Thoracic aorta (tissue), 2 donors: ENCODE results near the gene MED10. TPM values are rescaled to one million over a fixed set of nuclear protein-coding genes. Genes with fewer than 3 reads are reported as not detected.

Source experiments
- ATAC-seq: fragments of 150-250 bp; one replicate; pipeline ENCODE4 v1.8.0; 2017; ENCODE audit warnings: low read depth; ENCODE audit not compliant: insufficient number of reproducible peaks, low FRiP score
- DNase-seq: peaks from one replicate; pipeline ENCODE4 v3.0.0-alpha.2; 2020; ENCODE audit warnings: low spot score
- H3K27ac ChIP-seq, 2 donors: fragments of 200-600 bp; sonication (generic); 1 replicate in 1 of 2; 2 replicates in 1 of 2; pipeline ENCODE4 v1.5.1; 2016; ENCODE audit warnings: mild to moderate bottlenecking in 2 of 2, moderate library complexity in 2 of 2
- H3K27me3 ChIP-seq: fragments of 200-600 bp; sonication (generic); replicated peaks from 2 replicates; pipeline ENCODE4 v1.6.0; 2016; ENCODE audit warnings: mild to moderate bottlenecking; ENCODE audit not compliant: insufficient read depth
- H3K36me3 ChIP-seq: fragments of 200-600 bp; sonication (generic); one replicate; pipeline ENCODE4 v1.5.1; 2016
- H3K4me1 ChIP-seq, 2 donors: fragments of 200-600 bp; sonication (generic); 1 replicate in 1 of 2; 2 replicates in 1 of 2; pipeline versions ENCODE4 v1.5.1 to v1.6.0; 2016; ENCODE audit warnings: low read depth in 2 of 2, mild to moderate bottlenecking in 1 of 2; ENCODE audit not compliant: control insufficient read depth in 1 of 2
- H3K4me3 ChIP-seq: fragments of 200-600 bp; sonication (generic); 2 replicates; pipeline ENCODE4 v1.5.1; 2016; ENCODE audit warnings: mild to moderate bottlenecking
- H3K9me3 ChIP-seq: fragments of 200-600 bp; sonication (generic); 2 replicates; pipeline ENCODE4 v1.5.1; 2016
- CTCF ChIP-seq: fragments of 200-600 bp; sonication (generic); IDR thresholded peaks from one replicate; pipeline ENCODE4 v1.5.1; 2019; ENCODE audit warnings: antibody characterized with exemption
- total RNA-seq, 2 donors: library from RNA; depleted of rRNA; stranded (reverse); fragments of >200 nt; gene quantifications; one replicate each; pipeline versions ENCODE4 v1.1.0 to v1.2.3, GENCODE V29; 2016

Gene MED10
- total RNA-seq, 2 donors from 2014 or later: 25.0 to 30.9 TPM

GRCh38 chr5:6355294-6355693 is 23.1 kb downstream of the MED10 start:
- Histone ChIP-seq H3K4me1 (no peaks in the 10 kb centered on the region), H3K4me3 (no peak overlapping the region), H3K36me3 (no peaks in the 10 kb centered on the region), H3K9me3 (no peaks in the 10 kb centered on the region), H3K27me3 (no peaks in the 10 kb centered on the region), H3K27ac (no peak overlapping the region)
- no peak for DNase-seq
- no peak for TF ChIP-seq CTCF
- ATAC-seq: no peak

- no peak overlapping the region for H3K4me3 ChIP-seq
- no peaks in the 10 kb centered on the region for H3K27me3 ChIP-seq
- H3K9me3 ChIP-seq: no peaks in the 10 kb centered on the region
- no peak for TF ChIP-seq CTCF
- no peak overlapping the region for H3K27ac ChIP-seq
- ATAC-seq (no peak), DNase-seq (no peak)
- no peaks in the 10 kb centered on the region for H3K4me1 ChIP-seq
- H3K36me3 ChIP-seq: no peaks in the 10 kb centered on the region
These were observed 23.5 kb downstream of the MED10 start for GRCh38 chr5:6354848-6355247.

- ATAC-seq (no peak), DNase-seq (no peak)
These were observed 24.6 kb downstream of the MED10 start for GRCh38 chr5:6353602-6354302.

GRCh38 chr5:6350277-6351090 is 27.9 kb downstream of the MED10 start:
- ATAC-seq (no peak), DNase-seq (no peak)
- TF ChIP-seq CTCF: no peak
- no peak overlapping the region for H3K4me3 ChIP-seq
- H3K4me1 ChIP-seq: no peaks in the 10 kb centered on the region
- no peak overlapping the region for H3K27ac ChIP-seq
- no peaks in the 10 kb centered on the region for H3K9me3 ChIP-seq
- no peaks in the 10 kb centered on the region for H3K36me3 ChIP-seq
- no peaks in the 10 kb centered on the region for H3K27me3 ChIP-seq

More at GRCh38 chr5:6353602-6354302, 24.6 kb downstream of the MED10 start:
- no peaks in the 10 kb centered on the region for H3K36me3 ChIP-seq
- no peak overlapping the region for H3K27ac ChIP-seq
- no peaks in the 10 kb centered on the region for H3K4me1 ChIP-seq
- no peaks in the 10 kb centered on the region for H3K9me3 ChIP-seq
- H3K27me3 ChIP-seq: no peaks in the 10 kb centered on the region
- TF ChIP-seq CTCF: no peak
- no peak overlapping the region for H3K4me3 ChIP-seq

DNA sequence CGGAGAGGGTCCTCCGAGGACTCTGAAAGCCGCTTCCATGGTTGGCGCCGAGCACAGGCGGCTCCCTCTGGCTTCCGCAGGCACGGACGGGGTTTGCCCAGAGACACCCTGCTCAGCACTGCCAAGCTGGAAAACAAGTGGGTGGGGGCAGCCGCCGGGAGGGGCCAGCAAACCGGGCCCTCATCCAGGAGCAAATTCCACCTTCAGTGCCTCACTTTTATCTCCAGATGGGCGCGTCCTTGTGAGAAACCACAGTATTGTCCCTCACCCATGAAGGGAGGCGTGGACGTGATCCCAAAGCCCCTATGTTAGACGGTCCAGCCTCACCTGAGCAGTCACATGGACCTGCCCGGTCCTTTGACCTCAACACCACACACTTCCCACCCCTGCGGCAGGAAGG is 29.0 kb downstream of the MED10 start:
- no peak for TF ChIP-seq CTCF
- Histone ChIP-seq H3K4me1 (no peaks in the 10 kb centered on the region), H3K36me3 (no peaks in the 10 kb centered on the region), H3K9me3 (no peaks in the 10 kb centered on the region), H3K27ac (no peak overlapping the region), H3K4me3 (no peak overlapping the region), H3K27me3 (no peaks in the 10 kb centered on the region)
- DNase-seq (no peak), ATAC-seq (no peak)
